ENCODE results near the gene CTNND2.

The CTNND2 gene

GRCh38 chr5:11064763-11065450, 839.3 kb downstream of the CTNND2 start:
- FAIRE-seq = no peak

DNA sequence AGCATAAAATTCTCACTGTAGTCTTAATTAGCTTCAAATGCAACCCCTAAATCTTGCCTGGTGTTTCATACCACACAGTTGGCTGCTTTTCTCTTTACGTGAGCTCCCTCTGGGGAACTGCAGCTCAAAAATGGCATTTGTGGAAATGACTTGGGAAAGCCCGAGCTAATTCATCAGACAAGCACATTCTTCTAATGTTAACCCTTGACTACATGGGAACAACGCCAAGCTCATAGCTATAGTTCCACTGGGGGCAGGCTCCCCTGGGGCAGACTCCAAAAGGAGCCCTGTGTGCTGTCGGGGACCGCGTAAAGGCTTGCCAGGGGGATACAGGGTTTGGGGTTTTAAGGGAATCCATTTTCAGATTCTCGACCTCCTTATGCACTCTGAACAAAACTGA, 841.8 kb downstream of the CTNND2 start:
- no peak for FAIRE-seq

DNA sequence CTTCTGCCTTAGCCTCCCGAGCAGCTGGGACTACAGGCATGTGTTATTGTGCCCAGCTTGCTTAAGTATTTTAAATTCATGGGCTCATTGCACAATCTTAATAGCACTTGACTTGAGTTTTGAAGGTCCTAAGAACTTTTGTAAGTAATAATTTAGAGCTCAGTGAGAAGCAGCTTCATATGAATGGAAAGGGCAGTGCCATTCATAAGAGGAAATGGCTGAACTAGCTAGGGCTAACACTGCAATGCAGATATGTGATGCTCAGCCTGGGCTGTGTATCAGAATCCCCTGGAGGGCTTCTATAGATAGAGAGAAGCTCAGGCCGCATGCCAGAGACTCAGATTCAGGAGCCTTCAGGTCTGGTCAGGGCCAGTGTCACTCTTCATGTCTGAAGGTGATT, 847.7 kb downstream of the CTNND2 start:
- no peak for FAIRE-seq

DNA sequence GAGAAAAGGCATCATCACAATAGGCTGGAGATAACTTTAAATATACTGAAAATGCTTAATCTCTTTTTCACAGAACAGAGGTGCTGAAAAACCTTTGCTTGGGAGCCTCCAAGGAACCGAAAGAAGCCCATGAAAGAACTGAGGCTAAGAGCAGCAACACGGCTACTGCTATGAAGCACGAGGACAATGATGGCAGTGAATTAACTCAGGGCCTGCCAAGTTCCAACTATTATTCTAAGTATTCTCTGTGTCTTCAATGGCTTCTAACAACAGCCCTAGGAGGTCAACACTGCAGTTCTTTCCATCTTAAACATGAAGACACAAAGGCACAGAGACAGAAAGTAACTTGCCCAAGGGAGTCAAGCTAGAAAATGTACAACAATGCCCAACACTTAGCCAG, 850.2 kb downstream of the CTNND2 start:
- FAIRE-seq = no peak

DNA sequence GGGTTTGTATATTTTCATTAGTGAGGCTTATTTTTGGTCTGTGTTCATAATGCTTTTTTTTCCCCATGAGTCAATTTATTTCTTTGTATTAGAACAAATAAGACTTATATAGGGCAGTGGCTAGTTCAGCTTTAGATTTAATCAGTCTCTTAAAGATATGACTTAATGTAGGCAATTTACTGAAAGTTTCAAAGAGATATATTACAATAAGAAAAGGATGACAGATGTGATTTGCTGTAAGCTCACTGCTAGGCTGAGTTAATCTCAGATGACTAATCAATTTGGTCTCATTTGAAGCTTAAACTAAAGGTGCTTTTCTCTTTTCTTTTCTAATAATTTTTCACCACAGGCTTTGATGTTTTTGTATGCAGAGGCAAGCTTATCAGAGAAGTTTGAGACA, 851.4 kb downstream of the CTNND2 start:
- no peak for FAIRE-seq

GRCh38 chr5:11050596-11051304, 853.5 kb downstream of the CTNND2 start:
- no peak for FAIRE-seq

- FAIRE-seq = no peak
Measured at GRCh38 chr5:11048760-11049159, 855.5 kb downstream of the CTNND2 start.

- FAIRE-seq = no peak
Measured at GRCh38 chr5:11047625-11048024, 856.6 kb downstream of the CTNND2 start.

- no peak for FAIRE-seq
Measured at GRCh38 chr5:11047030-11047429, 857.2 kb downstream of the CTNND2 start.

GRCh38 chr5:11046160-11046559, 858.1 kb downstream of the CTNND2 start:
- FAIRE-seq = no peak

GRCh38 chr5:11045411-11045810, 858.8 kb downstream of the CTNND2 start:
- no peak for FAIRE-seq

- FAIRE-seq = no peak
Measured at GRCh38 chr5:11044581-11044980, 859.7 kb downstream of the CTNND2 start.

DNA sequence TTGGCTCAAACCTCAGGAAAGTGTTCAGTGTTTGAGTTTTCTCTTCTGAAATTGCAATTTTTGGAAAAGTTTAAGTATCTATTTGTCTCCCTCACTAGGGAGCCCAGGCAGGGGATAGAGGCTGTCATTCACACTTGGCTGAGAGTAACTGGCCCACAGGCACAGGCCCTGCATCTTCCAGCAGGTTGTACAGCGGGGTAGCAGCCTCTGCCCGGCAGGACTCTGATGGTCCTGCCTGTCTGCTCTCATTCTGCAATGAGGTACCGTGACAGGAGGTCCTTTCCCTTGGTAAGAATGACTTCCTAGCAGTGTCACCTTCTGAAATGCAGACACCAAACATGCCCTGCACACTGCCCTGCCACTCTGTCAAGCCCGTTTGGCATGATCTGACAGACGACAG, 860.4 kb downstream of the CTNND2 start:
- no peak for FAIRE-seq

GRCh38 chr5:11040345-11040744, 863.9 kb downstream of the CTNND2 start:
- no peak for FAIRE-seq

GRCh38 chr5:11038772-11039171, 865.5 kb downstream of the CTNND2 start:
- FAIRE-seq = no peak

- no peak for FAIRE-seq
Measured at GRCh38 chr5:11037941-11038340, 866.3 kb downstream of the CTNND2 start.

GRCh38 chr5:11037080-11037479, 867.2 kb downstream of the CTNND2 start:
- no peak for FAIRE-seq

DNA sequence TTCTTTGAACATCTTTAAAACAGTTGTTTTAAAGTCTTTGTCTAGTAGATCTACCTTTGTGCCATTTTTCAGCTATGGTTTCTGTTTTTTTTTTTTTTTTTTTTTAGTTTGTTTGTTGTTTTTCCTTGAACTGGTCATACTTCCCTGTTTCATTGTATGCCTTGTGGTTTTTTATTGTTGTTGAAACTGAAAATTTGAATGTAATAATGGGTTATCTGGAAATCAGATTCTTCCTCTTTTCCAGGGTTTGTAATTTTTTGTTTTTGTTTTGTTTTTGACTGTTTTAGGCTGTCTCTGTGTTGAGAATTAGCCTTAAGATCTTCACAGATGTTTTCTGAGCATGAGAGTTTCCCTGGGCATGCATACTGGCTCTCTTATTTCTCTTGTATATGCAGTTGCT, 873.6 kb downstream of the CTNND2 start:
- FAIRE-seq = no peak

GRCh38 chr5:11027660-11028059, 876.6 kb downstream of the CTNND2 start:
- no peak for FAIRE-seq

DNA sequence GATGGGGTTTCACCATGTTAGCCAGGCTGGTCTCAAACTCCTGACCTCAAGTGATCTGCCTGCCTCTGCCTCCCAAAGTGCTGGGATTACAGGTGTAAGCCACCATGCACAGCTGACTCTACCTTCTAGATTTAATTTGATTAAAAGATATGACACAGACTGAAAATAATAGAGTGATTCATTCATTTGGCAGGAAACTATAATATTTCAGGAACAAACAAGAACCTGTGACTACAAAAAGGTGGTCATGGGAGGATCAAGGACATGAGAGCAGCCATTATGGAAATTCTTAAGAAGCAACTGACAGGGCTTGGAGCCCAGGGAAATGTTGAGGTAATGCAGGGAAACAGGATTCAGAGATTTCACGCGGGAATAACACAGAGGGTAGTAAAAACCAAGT, 877.7 kb downstream of the CTNND2 start:
- no peak for FAIRE-seq

DNA sequence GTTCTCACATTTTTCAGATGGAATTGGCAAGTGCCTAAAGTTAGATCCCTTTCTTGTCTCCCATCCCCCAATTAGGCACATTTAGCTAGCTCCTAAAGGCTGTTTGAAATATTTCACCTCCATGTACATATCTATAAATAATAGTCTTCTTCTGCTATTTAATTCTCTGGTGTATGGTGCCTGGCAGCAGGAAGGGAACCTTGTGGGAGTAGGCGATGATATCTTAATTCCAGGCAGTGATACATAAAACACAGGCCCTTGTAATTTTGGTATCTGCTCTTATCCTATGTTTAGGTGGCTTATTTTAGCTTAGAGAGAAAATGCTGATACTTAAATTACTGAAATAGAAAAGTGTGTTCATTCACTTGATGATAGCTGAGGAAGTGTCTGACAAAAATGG, 880.3 kb downstream of the CTNND2 start:
- no peak for FAIRE-seq

DNA sequence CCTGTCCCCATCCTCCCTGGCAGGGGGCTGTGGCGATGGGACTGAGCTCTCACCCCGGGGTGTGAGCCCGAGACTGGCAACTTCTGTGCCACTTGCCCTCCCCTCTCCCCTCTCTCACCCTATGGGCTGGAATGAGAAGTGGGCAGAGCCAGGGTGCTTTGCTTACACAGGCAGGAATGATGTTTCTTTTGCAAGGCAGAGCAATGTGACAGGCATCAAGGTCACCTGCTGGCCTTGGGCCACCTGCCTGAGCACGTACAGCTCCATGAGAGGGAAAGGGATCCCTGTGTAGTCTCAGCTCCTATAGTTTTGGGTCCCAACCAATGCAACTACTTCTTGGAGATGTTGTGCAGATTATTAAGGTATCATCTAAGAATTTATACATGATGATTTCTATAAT, 890.5 kb downstream of the CTNND2 start:
- FAIRE-seq = no peak

DNA sequence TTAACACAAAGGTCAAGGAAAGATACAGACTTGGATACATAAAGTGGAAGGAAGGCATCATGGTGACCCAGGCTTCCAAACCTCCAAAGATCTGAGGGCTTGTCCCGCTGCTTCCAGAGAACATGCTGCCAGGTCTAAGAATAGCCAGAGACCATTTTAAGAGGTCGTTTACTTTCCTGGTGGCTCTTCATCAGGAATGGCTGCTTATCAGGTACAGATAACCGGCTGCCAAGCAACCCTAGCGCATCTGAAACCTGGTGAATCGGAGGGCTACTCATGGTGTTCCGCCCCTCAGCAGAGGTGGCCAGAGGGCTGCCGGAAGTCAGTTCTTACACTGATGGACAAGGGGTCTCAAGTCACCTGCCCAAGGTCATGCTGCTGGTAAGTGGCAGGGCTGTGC, 892.0 kb downstream of the CTNND2 start:
- FAIRE-seq = no peak

- FAIRE-seq = no peak
Measured at GRCh38 chr5:11010429-11011210, 893.6 kb downstream of the CTNND2 start.
